Testis (tissue), 3 donors: ENCODE results near the gene NRIP1. TPM values are rescaled to one million over a fixed set of nuclear protein-coding genes. Genes with fewer than 3 reads are reported as not detected.
"Not testable (repeated sequence)": the region's sequence is repeated elsewhere in the genome, so short reads cannot be mapped to it uniquely, and the experiment has no call there.

Experiments
- DNase-seq: peaks from one replicate; pipeline ENCODE4 v3.0.0-alpha.2; 2019
- H3K27ac ChIP-seq, 2 donors: fragments of 200-600 bp; sonication (generic); one replicate each; pipeline ENCODE4 v1.5.1; 2019
- H3K27me3 ChIP-seq: fragments of 200-600 bp; sonication (generic); one replicate; pipeline ENCODE4 v1.5.1; 2019
- H3K36me3 ChIP-seq: fragments of 200-600 bp; sonication (generic); one replicate; pipeline ENCODE4 v1.5.1; 2017; ENCODE audit warnings: low read depth; ENCODE audit errors: missing control alignments
- H3K4me1 ChIP-seq: fragments of 200-600 bp; sonication (generic); one replicate; pipeline ENCODE4 v1.5.1; 2019
- H3K4me3 ChIP-seq, 2 donors: fragments of 200-600 bp; sonication (generic); one replicate each; pipeline ENCODE4 v1.5.1; 2017 to 2019
- H3K9me3 ChIP-seq: fragments of 200-600 bp; sonication (generic); one replicate; pipeline ENCODE4 v1.5.1; 2017
- POLR2A ChIP-seq: fragments of 450-650 bp; IDR thresholded peaks from one replicate; pipeline ENCODE4 v1.6.1; 2017; ENCODE audit warnings: antibody characterized with exemption, mild to moderate bottlenecking, moderate library complexity
- WGBS, 2 donors: methylation state at CpG; one replicate each; pipeline ENCODE4 v1.1.5; 2018; 5-methylcytosine and 5-hydroxymethylcytosine counted together
- intact Hi-C: fragments of 100-400 bp; cut with DNase I; formaldehyde crosslinking; loops from one replicate; pipeline ENCODE4 v1.15.1; 2023; ENCODE audit warnings: low total_unique reads
- polyA plus RNA-seq: library from polyadenylated mRNA; stranded (reverse); fragments of 350-450 nt; fragmentation: Illumina TruSeq; extraction: RNeasy Lipid Tissue Mini Kit (QIAGEN cat#74804); gene quantifications from one replicate; pipeline ENCODE4 v1.2.3, GENCODE V29; 2014; ENCODE audit warnings: low read depth, low replicate concordance; ENCODE audit not compliant: insufficient read depth
- total RNA-seq, 2 donors: library from RNA; depleted of rRNA; stranded (reverse); fragments of >200 nt; gene quantifications; one replicate each; pipeline ENCODE4 v1.2.3, GENCODE V29; 2016
- TF ChIP-seq, protein P1 (sequence below), 3 experiments: fragments of 450-650 bp in 2 of 3; fragments of 200-600 bp in 1 of 3; sonication (generic) in 1 of 3; IDR thresholded peaks; one replicate each; pipeline ENCODE4 v1.5.1; 2016 to 2019; ENCODE audit warnings: antibody characterized with exemption in 3 of 3, mild to moderate bottlenecking in 2 of 3, moderate library complexity in 1 of 3

NRIP1 gene
- total and polyA plus RNA-seq, 3 donors from 2014 or later, result 18.0 to 36.1 (median 26.8) TPM

DNA sequence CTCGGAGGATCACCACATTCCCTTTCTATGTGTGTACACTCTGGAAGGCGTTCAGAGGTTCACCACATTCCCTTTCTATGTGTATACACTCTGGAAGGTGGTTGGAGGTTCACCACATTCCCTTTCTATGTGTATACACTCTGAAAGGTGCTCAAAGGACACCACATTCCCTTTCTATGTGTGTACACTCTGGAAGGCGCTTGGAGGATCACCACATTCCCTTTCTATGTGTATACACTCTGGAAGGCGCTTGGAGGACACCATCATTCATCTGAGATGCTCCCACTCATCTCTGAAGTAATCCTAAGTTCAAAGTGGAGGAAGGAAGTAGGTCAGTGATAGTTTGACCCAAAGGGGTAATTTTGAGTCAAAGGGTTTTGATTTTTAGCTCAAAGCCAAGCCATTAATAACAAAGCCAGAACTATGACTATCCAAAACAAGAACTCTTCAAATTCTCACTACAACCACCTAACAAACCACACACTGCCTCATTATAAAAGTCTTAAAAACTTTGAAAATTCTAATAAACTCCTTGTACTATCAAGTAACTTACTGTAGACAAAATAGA, 32.9 kb downstream of the NRIP1 start:
- WGBS, 2 donors, result 89 to 92% methylated on average over 4 of the region's 4 CpGs
- no peak overlapping the region for H3K27ac ChIP-seq
- no peaks in the 10 kb centered on the region for H3K9me3 ChIP-seq
- intact Hi-C loops, result no loop called here
- no peak for TF ChIP-seq POLR2A
- TF ChIP-seq, protein P1, sequence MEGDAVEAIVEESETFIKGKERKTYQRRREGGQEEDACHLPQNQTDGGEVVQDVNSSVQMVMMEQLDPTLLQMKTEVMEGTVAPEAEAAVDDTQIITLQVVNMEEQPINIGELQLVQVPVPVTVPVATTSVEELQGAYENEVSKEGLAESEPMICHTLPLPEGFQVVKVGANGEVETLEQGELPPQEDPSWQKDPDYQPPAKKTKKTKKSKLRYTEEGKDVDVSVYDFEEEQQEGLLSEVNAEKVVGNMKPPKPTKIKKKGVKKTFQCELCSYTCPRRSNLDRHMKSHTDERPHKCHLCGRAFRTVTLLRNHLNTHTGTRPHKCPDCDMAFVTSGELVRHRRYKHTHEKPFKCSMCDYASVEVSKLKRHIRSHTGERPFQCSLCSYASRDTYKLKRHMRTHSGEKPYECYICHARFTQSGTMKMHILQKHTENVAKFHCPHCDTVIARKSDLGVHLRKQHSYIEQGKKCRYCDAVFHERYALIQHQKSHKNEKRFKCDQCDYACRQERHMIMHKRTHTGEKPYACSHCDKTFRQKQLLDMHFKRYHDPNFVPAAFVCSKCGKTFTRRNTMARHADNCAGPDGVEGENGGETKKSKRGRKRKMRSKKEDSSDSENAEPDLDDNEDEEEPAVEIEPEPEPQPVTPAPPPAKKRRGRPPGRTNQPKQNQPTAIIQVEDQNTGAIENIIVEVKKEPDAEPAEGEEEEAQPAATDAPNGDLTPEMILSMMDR (IDR thresholded peaks at IDR 0.05), result no peak
- no peak for DNase-seq
- H3K4me3 ChIP-seq, result no peak overlapping the region
- no peaks in the 10 kb centered on the region for H3K36me3 ChIP-seq
- peaks cover 3% of the 10 kb centered on the region for H3K4me1 ChIP-seq
- H3K27me3 ChIP-seq, result no peaks in the 10 kb centered on the region

DNA sequence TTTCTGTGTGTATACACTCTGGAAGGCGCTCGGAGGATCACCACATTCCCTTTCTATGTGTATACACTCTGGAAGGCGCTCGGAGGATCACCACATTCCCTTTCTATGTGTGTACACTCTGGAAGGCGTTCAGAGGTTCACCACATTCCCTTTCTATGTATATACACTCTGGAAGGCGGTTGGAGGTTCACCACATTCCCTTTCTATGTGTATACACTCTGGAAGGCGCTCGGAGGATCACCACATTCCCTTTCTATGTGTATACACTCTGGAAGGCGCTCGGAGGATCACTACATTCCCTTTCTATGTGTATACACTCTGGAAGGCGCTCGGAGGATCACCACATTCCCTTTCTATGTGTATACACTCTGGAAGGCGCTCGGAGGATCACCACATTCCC, 33.4 kb downstream of the NRIP1 start:
- H3K27me3 ChIP-seq, DNase-seq, intact Hi-C loops, H3K9me3 ChIP-seq, H3K4me3 ChIP-seq, H3K27ac ChIP-seq, H3K4me1 ChIP-seq, H3K36me3 ChIP-seq: not testable (repeated sequence)
- 86 to 94% methylated on average over 11 to 12 of the region's 14 CpGs for WGBS, 2 donors

DNA sequence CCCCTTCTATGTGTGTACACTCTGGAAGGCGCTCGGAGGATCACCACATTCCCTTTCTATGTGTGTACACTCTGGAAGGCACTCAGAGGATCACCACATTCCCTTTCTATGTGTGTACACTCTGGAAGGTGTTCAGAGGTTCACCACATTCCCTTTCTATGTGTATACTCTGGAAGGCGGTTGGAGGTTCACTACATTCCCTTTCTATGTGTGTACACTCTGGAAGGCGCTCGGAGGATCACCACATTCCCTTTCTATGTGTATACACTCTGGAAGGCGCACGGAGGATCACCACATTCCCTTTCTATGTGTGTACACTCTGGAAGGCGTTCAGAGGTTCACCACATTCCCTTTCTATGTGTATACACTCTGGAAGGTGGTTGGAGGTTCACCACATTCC, 33.9 kb downstream of the NRIP1 start:
- H3K27me3 ChIP-seq, H3K4me1 ChIP-seq, H3K9me3 ChIP-seq, H3K4me3 ChIP-seq, H3K36me3 ChIP-seq, intact Hi-C loops, H3K27ac ChIP-seq, DNase-seq: not testable (repeated sequence)
- 86 to 95% methylated on average over 8 of the region's 8 CpGs for WGBS, 2 donors

DNA sequence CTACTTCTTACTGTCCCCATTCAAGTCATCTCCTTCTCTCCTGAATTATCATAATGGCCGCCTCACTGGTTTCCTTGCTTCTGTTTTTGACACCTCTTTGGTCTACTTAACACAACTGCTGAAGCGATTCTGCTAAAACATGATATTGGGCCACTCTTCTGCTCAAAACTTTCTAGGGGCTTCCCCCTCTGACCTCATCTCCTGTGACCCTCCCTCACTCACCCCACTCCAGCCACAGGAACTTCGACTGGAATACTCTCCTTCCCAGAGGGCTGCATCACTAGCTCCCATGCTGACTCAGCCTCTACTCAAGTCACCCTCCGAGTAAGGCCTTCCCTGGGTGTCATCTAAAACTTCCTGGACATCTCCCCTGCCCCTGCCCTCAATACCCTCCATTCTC, 35.7 kb downstream of the NRIP1 start:
- H3K27me3 ChIP-seq, result no peaks in the 10 kb centered on the region
- TF ChIP-seq POLR2A, result no peak
- TF ChIP-seq, protein P1 (IDR thresholded peaks at IDR 0.05), result no peak
- no peaks in the 10 kb centered on the region for H3K9me3 ChIP-seq
- H3K36me3 ChIP-seq, result no peaks in the 10 kb centered on the region
- 77 to 90% methylated on average over 4 of the region's 4 CpGs for WGBS, 2 donors
- no peaks in the 10 kb centered on the region for H3K4me1 ChIP-seq
- DNase-seq, result no peak
- no peak overlapping the region for H3K4me3 ChIP-seq
- H3K27ac ChIP-seq, result no peak overlapping the region
- intact Hi-C loops, result no loop called here

DNA sequence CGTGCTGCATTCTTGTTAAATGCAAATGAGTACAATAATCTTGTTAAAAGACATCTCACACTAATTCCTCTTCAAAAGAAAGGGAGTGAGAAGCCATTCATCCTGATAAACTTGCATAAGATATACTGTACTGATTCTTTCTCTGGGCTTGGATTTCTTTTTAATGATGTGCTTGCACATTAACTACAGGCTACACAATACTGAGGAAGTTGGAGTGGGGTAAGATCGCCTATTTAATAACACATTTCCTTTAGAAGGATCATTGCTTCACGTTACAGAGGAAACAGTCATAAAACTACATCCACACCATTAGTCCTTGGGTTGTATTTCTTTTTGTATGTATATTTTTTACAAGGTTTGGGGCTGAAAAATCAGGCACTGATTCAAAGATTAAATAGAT, 36.6 kb downstream of the NRIP1 start:
- intact Hi-C loops, result no loop called here
- H3K27ac ChIP-seq, result no peak overlapping the region
- TF ChIP-seq, protein P1 (IDR thresholded peaks at IDR 0.05), result no peak
- no peak for TF ChIP-seq POLR2A

DNA sequence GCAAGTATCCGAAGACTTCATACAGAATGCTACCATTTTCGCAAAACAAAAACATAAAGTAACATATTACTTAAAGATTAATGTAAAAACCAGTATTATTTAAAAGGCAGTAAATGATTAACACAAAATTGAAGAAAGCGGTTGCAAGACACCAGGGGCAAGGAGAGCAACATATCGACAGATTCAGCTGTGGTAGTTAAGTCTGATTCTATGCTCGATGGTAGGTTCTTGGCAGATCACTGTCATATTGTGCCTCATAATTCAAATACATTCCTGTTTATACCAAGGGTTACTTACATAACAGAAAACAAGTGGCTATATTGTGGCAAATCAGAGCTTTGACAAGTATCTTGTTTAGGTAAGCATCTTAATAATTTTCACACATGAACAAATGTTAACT, 37.7 kb downstream of the NRIP1 start:
- intact Hi-C loops, result no loop called here
- no peaks in the 10 kb centered on the region for H3K36me3 ChIP-seq
- no peaks in the 10 kb centered on the region for H3K9me3 ChIP-seq
- no peaks in the 10 kb centered on the region for H3K4me1 ChIP-seq
- 90% methylated on average over 5 of the region's 5 CpGs for WGBS, 2 donors
- DNase-seq, result no peak
- H3K4me3 ChIP-seq, result no peak overlapping the region
- TF ChIP-seq POLR2A, result no peak
- TF ChIP-seq, protein P1 (IDR thresholded peaks at IDR 0.05), result no peak
- no peaks in the 10 kb centered on the region for H3K27me3 ChIP-seq
- H3K27ac ChIP-seq, result no peak overlapping the region

More for the DNA sequence above, 36.6 kb downstream of the NRIP1 start:
- Histone ChIP-seq H3K9me3 (no peaks in the 10 kb centered on the region), H3K27me3 (no peaks in the 10 kb centered on the region), H3K4me3 (no peak overlapping the region), H3K4me1 (no peaks in the 10 kb centered on the region), H3K36me3 (no peaks in the 10 kb centered on the region)
- WGBS, 2 donors, result 64 to 73% methylated on average over 3 of the region's 3 CpGs
- no peak for DNase-seq
